ENCODE measurements around the gene GATB.

Gene GATB

GRCh38 chr4:151641983-151642382, 118.8 kb downstream of the GATB start:
- no peak for DNase-seq

DNA sequence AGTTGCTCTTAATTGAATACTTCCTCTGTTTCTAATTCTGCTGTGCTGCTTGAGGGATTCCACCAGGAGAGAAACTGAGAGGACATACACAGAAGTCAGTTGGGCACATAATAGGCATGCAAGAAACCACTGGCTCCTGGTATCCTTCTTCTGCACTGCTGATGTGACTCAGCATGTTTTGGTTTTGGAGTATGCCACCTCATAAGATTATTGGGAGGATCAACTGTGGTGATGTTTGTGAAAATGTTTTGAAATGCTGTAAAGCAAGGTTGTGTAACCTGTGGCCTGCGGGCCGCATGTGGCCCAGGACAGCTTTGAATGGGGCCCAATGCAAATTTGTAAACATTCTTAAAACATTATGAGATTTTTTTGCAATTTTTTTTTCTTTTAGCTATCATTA, 119.6 kb downstream of the GATB start:
- DNase-seq: no peak

DNA sequence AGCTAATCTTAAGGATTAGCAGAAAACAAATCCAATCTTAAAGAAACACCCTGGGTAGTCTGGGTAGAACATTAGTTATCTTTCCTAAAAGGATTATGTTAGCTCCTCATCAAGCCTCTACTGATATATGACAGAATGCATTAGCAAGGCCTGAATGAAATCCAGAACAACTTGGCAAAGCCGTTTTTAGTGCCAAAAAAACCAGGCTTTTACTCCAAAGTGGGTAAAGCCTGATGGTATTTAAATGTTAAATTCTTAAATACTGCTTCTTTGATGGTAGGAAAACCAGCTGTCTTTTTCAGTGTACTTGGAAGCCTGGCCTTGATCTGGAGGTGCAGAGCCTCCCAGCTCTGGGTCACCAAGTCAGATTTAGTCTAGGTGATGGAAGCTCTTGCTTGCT, 120.4 kb downstream of the GATB start:
- no peak for DNase-seq

- no peak for DNase-seq
These were observed 122.4 kb downstream of the GATB start for GRCh38 chr4:151638295-151638858.

DNA sequence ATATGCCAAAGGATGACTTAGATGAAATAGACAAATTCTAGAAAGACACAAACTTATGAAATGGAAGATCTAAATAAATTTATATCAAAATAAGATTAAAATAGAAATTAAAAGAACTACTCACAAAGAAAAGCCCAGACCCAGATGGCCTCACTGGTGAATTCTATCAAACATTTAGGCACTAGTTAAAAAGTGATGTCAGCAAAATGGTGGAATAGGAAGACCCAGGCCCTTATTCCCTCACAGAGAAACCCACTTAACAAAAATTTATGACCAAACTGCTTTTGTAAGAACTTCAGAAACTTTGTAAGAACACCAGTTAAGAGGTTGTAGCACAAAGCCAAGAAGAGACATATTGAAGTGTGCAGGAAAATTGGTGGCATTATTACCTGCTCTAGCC, 129.5 kb downstream of the GATB start:
- no peak for DNase-seq

- DNase-seq: no peak
These were observed 131.6 kb downstream of the GATB start for GRCh38 chr4:151629097-151629783.

DNA sequence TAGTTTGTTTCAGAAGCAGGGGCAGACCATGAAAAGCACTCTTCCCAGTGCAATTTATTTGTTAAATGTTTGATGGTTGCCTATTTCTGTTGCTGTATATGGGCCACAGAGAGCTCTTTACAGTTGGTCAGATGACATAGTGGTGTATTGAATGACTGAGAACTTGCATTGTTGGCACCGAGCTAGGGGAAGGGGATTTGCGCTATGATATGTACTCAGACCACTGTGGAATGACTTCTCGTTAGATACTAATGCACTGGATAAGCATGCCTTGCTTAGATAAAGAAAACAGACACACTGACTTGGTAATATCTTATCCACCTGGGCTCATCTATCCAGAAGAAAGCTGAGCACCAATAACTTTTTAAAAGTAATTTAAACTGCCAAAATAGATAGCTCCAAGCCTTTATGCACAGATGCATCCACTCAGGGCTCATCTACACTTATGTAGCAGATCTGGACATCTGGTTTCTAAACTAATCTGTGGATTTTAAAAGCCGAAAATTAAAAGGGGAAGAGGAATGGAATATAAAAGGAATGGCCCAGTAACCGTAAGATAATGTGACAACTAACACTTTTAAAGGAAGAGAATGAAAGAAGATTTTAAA, 132.7 kb downstream of the GATB start:
- DNase-seq: no peak

- no peak for DNase-seq
These were observed 133.3 kb downstream of the GATB start for GRCh38 chr4:151627491-151627890.

DNA sequence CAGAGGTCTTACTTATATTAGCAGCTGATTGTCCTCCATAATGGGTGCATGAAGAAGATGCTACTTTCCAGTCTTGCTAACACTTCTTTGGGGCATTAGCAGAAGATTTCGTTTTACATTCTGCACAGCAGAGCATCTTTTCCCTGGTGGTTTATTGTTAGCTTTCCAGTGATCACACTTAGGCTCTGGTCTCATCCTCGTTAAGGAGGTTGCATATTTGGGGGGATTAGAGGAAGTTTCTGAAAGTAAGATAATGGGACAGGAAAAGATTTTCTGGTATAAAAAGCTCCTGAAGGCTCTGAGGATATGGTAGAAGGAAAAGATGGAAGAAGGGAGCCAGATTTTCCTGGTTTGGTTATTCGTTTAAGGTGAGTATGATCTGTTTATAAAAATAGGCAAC, 134.1 kb downstream of the GATB start:
- no peak for DNase-seq

- no peak for DNase-seq
These were observed 134.6 kb downstream of the GATB start for GRCh38 chr4:151626228-151626627.

DNA sequence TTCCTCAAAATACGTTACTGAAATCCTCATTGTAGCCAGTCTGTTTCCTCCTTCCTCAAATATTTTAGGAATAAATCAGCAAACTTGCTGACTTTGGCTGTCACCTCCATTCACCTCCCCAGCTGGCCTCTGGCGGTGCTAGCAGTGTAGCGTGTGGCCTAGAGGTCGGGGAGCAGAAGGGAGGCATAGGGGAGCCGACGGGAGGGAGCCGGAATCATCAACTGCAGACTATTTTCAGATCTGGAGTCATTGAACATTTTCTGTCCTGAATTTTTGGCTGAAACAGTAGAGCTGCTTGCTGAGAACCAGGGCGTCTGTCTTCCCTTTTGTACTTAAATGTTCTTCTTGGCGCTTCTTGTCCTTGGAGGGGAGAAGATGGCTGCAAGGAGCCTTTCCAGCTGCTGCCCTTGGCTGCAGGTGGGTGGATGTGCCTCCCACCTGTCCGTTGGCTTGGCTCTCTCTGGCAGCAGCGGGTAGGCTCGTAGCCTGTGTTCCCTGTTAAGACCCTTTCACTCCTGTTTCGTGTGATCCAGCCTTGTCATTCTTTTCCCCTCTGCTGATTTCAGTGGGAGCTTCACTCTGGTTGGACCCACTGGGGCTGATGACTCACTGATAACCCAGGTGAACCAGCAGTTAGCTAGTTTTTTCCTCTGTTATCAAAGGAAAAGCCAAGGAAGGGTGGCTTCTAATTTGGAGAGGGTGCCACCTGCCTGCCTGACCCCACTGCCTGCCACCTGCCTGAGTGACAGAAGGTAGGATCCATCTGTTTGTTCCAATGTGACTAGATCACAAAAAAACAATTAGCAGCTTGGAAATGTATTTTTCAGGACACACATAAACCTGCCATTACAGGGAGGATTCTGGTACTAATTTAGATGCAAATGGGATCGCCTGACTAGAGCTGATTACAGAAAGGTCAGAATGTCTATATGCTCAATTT, 135.9 kb downstream of the GATB start:
- no peak for DNase-seq

Measured in activated CD4-positive, CD25-positive, alpha-beta regulatory T cell (primary cell).